Activated CD4-positive, alpha-beta T cell treated with anti-CD3 and anti-CD28 coated beads, Interleukin-10, Interleukin-2, amounts not matched to agents 100 ng/mL and 50 ng/mL, durations not matched to agents 16 hours and 8 hours (primary cell): ENCODE results near the gene PTPRM.
A peak's percentile ranks its signal among the peaks of the same experiment; 100 is the strongest.
"Not testable (repeated sequence)": the region's sequence is repeated elsewhere in the genome, so short reads cannot be mapped to it uniquely, and the experiment has no call there.

Source experiments
- DNase-seq: peaks from one replicate; pipeline ENCODE4 v3.0.0-alpha.2; 2020

The PTPRM gene

GRCh38 chr18:7918701-7919100 lies 351.6 kb downstream of the PTPRM start:
- DNase-seq: no peak

GRCh38 chr18:7919565-7919964 lies 352.4 kb downstream of the PTPRM start:
- no peak for DNase-seq

- DNase-seq: no peak
Observed at GRCh38 chr18:7921938-7922587, 354.9 kb downstream of the PTPRM start.

GRCh38 chr18:7923105-7923504 lies 356.0 kb downstream of the PTPRM start:
- no peak for DNase-seq

- DNase-seq: no peak
Observed at GRCh38 chr18:7924616-7925015, 357.5 kb downstream of the PTPRM start.

- DNase-seq: no peak
Observed at GRCh38 chr18:7926526-7926925, 359.4 kb downstream of the PTPRM start.

- DNase-seq: no peak
Observed at GRCh38 chr18:7927119-7927518, 360.0 kb downstream of the PTPRM start.

- no peak for DNase-seq
Observed at GRCh38 chr18:7931763-7932162, 364.6 kb downstream of the PTPRM start.

- DNase-seq: no peak
Observed at GRCh38 chr18:7937268-7937667, 370.2 kb downstream of the PTPRM start.

- no peak for DNase-seq
Observed at GRCh38 chr18:7939521-7939920, 372.4 kb downstream of the PTPRM start.

GRCh38 chr18:7940379-7940778 lies 373.3 kb downstream of the PTPRM start:
- no peak for DNase-seq

- no peak for DNase-seq
Observed at GRCh38 chr18:7940971-7941370, 373.9 kb downstream of the PTPRM start.

GRCh38 chr18:7941533-7941932 lies 374.4 kb downstream of the PTPRM start:
- DNase-seq: no peak

- DNase-seq: peak; percentile 15
Observed at GRCh38 chr18:7945882-7946281, 378.8 kb downstream of the PTPRM start.

GRCh38 chr18:7946734-7947377 lies 379.7 kb downstream of the PTPRM start:
- peak; percentile 34 for DNase-seq

GRCh38 chr18:7950380-7951136 lies 383.4 kb downstream of the PTPRM start:
- DNase-seq: peak; percentile 53

- peak; percentile 71 for DNase-seq
Observed at GRCh38 chr18:7953095-7953958, 386.2 kb downstream of the PTPRM start.

- no peak for DNase-seq
Observed at GRCh38 chr18:7954238-7954637, 387.1 kb downstream of the PTPRM start.

- no peak for DNase-seq
Observed at GRCh38 chr18:7955175-7955574, 388.1 kb downstream of the PTPRM start.

- DNase-seq: no peak
Observed at GRCh38 chr18:7957297-7957696, 390.2 kb downstream of the PTPRM start.

- DNase-seq: peak; percentile 55
Observed at GRCh38 chr18:7958081-7958896, 391.2 kb downstream of the PTPRM start.

- DNase-seq: no peak
Observed at GRCh38 chr18:7958897-7959146, 391.7 kb downstream of the PTPRM start.

- not testable (repeated sequence) for DNase-seq
Observed at GRCh38 chr18:7966682-7967081, 399.6 kb downstream of the PTPRM start.
